Naive thymus-derived CD4-positive, alpha-beta T cell (primary cell): ENCODE measurements around the gene JAKMIP1. TPM values are rescaled to one million over a fixed set of nuclear protein-coding genes. Genes with fewer than 3 reads are reported as not detected.

Source experiments
- ATAC-seq: fragments of 150-1000 bp; cut with Tn5 transposase; 2 replicates; pipeline ENCODE4 v1.10.0; 2021; ENCODE audit warnings: mild to moderate bottlenecking, moderate library complexity
- CTCF ChIA-PET: fragments of 350-600 bp; sonication (Branson Sonifier 250); formaldehyde crosslinking; loops from one replicate; lab custom pipeline; 2021; ENCODE audit warnings: antibody characterized with exemption; lab: Charles Lee
- POLR2A ChIA-PET: fragments of 350-600 bp; sonication (Branson Sonifier 250); formaldehyde crosslinking; loops from one replicate; lab custom pipeline; 2021; ENCODE audit warnings: antibody characterized with exemption, inconsistent platforms; lab: Charles Lee
- DNase-seq, 9 donors: peaks; one replicate each; pipeline versions ENCODE4 v3.0.0 to v3.0.0-alpha.2; 2020 to 2022; ENCODE audit warnings: mixed read lengths in 1 of 9
- H3K27ac ChIP-seq: one replicate; pipeline ENCODE4 v1.7.0; 2013; ENCODE audit warnings: mild to moderate bottlenecking, low read depth, low read length, moderate library complexity
- H3K27me3 ChIP-seq, 2 donors: one replicate each; pipeline ENCODE4 v1.7.0; 2013; ENCODE audit warnings: low read length in 2 of 2, mild to moderate bottlenecking in 2 of 2, moderate library complexity in 2 of 2; ENCODE audit not compliant: control insufficient read depth in 2 of 2, insufficient read depth in 2 of 2
- H3K36me3 ChIP-seq, 3 experiments: 1 replicate in 2 of 3; 2 replicates in 1 of 3; pipeline ENCODE4 v1.7.0; 2013; ENCODE audit warnings: low read length in 3 of 3, mild to moderate bottlenecking in 3 of 3, moderate library complexity in 1 of 3; ENCODE audit not compliant: insufficient read depth in 3 of 3, control insufficient read depth in 2 of 3
- H3K4me1 ChIP-seq, 2 donors: one replicate each; pipeline ENCODE4 v1.7.0; 2013; ENCODE audit warnings: low read length in 2 of 2, mild to moderate bottlenecking in 2 of 2, moderate library complexity in 1 of 2; ENCODE audit not compliant: control insufficient read depth in 2 of 2, insufficient read depth in 2 of 2
- H3K4me3 ChIP-seq: 2 replicates; pipeline ENCODE4 v1.7.0; 2013; ENCODE audit warnings: mild to moderate bottlenecking, low read length
- H3K9me3 ChIP-seq, 3 experiments: 1 replicate in 2 of 3; 2 replicates in 1 of 3; pipeline ENCODE4 v1.7.0; 2013; ENCODE audit warnings: low read length in 3 of 3; ENCODE audit not compliant: control insufficient read depth in 2 of 3
- H3K27ac Mint-ChIP-seq, 9 donors: one replicate each; pipeline ENCODE4 v1.8.0; 2020 to 2022; ENCODE audit warnings: mixed read lengths in 9 of 9, mild to moderate bottlenecking in 8 of 9, moderate library complexity in 5 of 9, inconsistent platforms in 2 of 9
- H3K27me3 Mint-ChIP-seq, 5 donors: one replicate each; pipeline ENCODE4 v1.8.0; 2021 to 2022; ENCODE audit warnings: mixed read lengths in 5 of 5, mild to moderate bottlenecking in 1 of 5
- H3K36me3 Mint-ChIP-seq, 5 donors: one replicate each; pipeline ENCODE4 v1.8.0; 2020 to 2022; ENCODE audit warnings: mixed read lengths in 5 of 5, mild to moderate bottlenecking in 3 of 5, inconsistent platforms in 1 of 5
- H3K4me1 Mint-ChIP-seq, 7 donors: one replicate each; pipeline ENCODE4 v1.8.0; 2020 to 2022; ENCODE audit warnings: mixed read lengths in 7 of 7, mild to moderate bottlenecking in 3 of 7, inconsistent platforms in 1 of 7
- H3K4me3 Mint-ChIP-seq, 10 donors: one replicate each; pipeline ENCODE4 v1.8.0; 2020 to 2022; ENCODE audit warnings: mild to moderate bottlenecking in 10 of 10, mixed read lengths in 10 of 10, moderate library complexity in 6 of 10, inconsistent platforms in 2 of 10
- H3K9me3 Mint-ChIP-seq, 11 donors: one replicate each; pipeline ENCODE4 v1.8.0; 2020 to 2022; ENCODE audit warnings: mixed read lengths in 11 of 11, mild to moderate bottlenecking in 4 of 11, inconsistent platforms in 1 of 11, moderate library complexity in 1 of 11
- intact Hi-C, 2 donors: fragments of 100-400 bp; cut with micrococcal nuclease; formaldehyde crosslinking; loops; one replicate each; pipeline ENCODE4 v1.15.1; 2023
- polyA plus RNA-seq, 2 donors: library from polyadenylated mRNA; unstranded; fragments of 300-500 nt; fragmentation: Illumina TruSeq; gene quantifications; one replicate each; pipeline ENCODE4 v1.2.3, GENCODE V29; 2021
- total RNA-seq, 6 experiments: library from RNA in 5 of 6; stranded (reverse) in 5 of 6; gene quantifications; 1 replicate in 5 of 6; 2 replicates in 1 of 6; pipeline ENCODE4 v1.2.3 and lab custom pipeline; 2021 to 2026

JAKMIP1 gene
- total and polyA plus RNA-seq, 7 experiments from 2014 or later: 0.21 to 15.3 (median 2.4) TPM; not detected in 3

DNA sequence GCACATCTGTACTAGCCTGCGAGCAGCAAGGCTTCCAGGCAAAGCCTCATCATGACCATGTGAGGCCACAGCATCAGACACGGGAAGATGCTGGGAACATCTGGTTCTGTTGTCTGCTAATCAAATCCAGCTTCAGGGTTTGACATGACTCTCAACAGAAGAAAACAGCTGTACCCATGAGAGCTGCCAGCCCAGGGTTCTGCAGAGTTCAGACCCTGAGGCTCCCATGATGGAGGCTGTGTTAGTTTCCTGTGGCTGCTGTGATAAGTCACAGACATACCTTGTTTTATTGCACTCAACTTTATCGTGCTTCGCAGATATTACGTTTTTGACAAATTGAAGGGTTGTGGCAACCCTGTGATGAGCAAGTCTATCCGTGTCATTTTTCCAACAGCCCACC lies 37.5 kb downstream of the JAKMIP1 start:
- POLR2A ChIA-PET: no interaction called here

DNA sequence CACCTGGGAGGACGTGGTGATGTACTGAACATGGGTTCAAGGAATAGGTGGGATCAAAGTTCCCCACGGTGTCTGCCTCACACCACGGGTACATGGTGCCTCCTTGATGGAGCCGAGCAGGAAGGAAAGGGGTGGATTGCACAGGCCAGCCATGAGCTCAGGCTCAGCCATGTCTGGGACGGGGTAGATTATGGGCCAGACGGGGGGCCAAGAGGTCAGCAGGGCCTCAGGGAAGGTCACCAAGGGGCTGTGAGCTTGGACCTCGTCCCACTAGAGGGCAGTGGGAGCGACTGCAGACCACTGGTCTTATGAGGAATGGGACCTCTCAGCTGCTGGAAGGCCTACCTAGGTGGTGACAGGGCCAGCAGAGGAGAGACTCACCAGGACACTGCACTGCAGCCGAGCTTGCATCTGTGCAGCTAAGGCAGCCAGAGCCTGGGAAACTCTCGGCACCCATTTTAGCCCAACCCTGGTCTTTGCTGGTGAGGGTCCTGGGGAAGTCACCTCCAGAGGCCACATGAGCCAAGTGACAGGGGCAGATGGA lies 38.4 kb downstream of the JAKMIP1 start:
- H3K27me3 ChIP-seq: no peaks in the 10 kb centered on the region
- H3K9me3 ChIP-seq: no peaks in the 10 kb centered on the region
- Mint-ChIP-seq H3K4me3 (no peak overlapping the region), H3K27me3 (peaks cover 0 to 27% (median 4%) of the 10 kb centered on the region in 5 donors), H3K36me3 (peaks cover 0 to 33% (median 0%) of the 10 kb centered on the region in 5 donors), H3K4me1 (peaks cover 0 to 12% (median 0%) of the 10 kb centered on the region in 7 donors), H3K27ac (no peak overlapping the region), H3K9me3 (peaks cover 0 to 13% (median 0%) of the 10 kb centered on the region in 11 donors)
- POLR2A ChIA-PET: no interaction called here
- CTCF ChIA-PET: no interaction called here
- no peaks in the 10 kb centered on the region for H3K36me3 ChIP-seq
- ATAC-seq (no peak), DNase-seq (no peak)
- H3K4me1 ChIP-seq: peaks cover 0 to 7% of the 10 kb centered on the region in 2 donors
- H3K27ac ChIP-seq: no peak overlapping the region
- H3K4me3 ChIP-seq: no peak overlapping the region
- intact Hi-C loops: no loop called here

More for the DNA sequence above, 37.5 kb downstream of the JAKMIP1 start:
- Histone ChIP-seq H3K4me1 (peaks cover 0 to 7% of the 10 kb centered on the region in 2 donors), H3K9me3 (no peaks in the 10 kb centered on the region), H3K27me3 (no peaks in the 10 kb centered on the region), H3K4me3 (no peak overlapping the region), H3K36me3 (no peaks in the 10 kb centered on the region), H3K27ac (no peak overlapping the region)
- intact Hi-C loops: no loop called here
- Mint-ChIP-seq H3K4me1 (peaks cover 0 to 21% (median 0%) of the 10 kb centered on the region in 7 donors), H3K27ac (no peak overlapping the region), H3K27me3 (peaks cover 0 to 24% (median 4%) of the 10 kb centered on the region in 5 donors), H3K9me3 (peaks cover 0 to 13% (median 2%) of the 10 kb centered on the region in 11 donors), H3K36me3 (peaks cover 0 to 33% (median 0%) of the 10 kb centered on the region in 5 donors), H3K4me3 (no peak overlapping the region)
- no peak for ATAC-seq
- DNase-seq: no peak
- CTCF ChIA-PET: no interaction called here

DNA sequence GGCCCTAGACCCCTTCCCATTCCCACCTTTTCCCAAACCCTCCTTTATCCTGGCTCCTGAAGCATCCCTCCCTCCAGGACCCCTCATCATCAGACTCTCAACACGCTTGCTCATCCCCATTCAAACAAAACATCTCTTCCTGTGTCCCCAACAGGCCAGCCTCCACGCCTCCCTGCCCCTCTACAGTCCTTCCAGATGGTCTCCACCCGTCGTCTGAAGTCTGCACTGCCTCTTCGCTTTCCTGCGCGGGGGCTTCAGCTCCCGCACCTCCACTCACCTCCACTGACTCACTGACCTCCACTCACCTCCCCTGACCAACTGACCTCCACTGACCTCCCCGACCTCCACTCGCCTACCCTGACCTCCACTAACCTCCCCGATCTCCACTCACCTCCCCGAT lies 39.8 kb downstream of the JAKMIP1 start:
- H3K36me3 ChIP-seq: no peaks in the 10 kb centered on the region
- Mint-ChIP-seq H3K27ac (no peak overlapping the region), H3K4me1 (peaks cover 0 to 12% (median 0%) of the 10 kb centered on the region in 7 donors), H3K4me3 (no peak overlapping the region), H3K27me3 (peaks cover 0 to 29% (median 4%) of the 10 kb centered on the region in 5 donors), H3K9me3 (peaks cover 0 to 13% (median 0%) of the 10 kb centered on the region in 11 donors), H3K36me3 (peaks cover 0 to 29% (median 0%) of the 10 kb centered on the region in 5 donors)
- peaks cover 0 to 7% of the 10 kb centered on the region in 2 donors for H3K4me1 ChIP-seq
- H3K27me3 ChIP-seq: no peaks in the 10 kb centered on the region
- intact Hi-C loops: no loop called here
- peak; percentile 16 for ATAC-seq
- H3K9me3 ChIP-seq: no peaks in the 10 kb centered on the region
- H3K27ac ChIP-seq: no peak overlapping the region
- ChIA-PET CTCF (no interaction called here), POLR2A (no interaction called here)
- DNase-seq: no peak
- no peak overlapping the region for H3K4me3 ChIP-seq

- H3K4me3 Mint-ChIP-seq: no peak overlapping the region
- H3K27me3 Mint-ChIP-seq: peaks cover 0 to 34% (median 4%) of the 10 kb centered on the region in 5 donors
- Histone ChIP-seq H3K27me3 (no peaks in the 10 kb centered on the region), H3K36me3 (no peaks in the 10 kb centered on the region), H3K4me1 (peaks cover 0 to 15% of the 10 kb centered on the region in 2 donors), H3K4me3 (no peak overlapping the region), H3K27ac (no peak overlapping the region), H3K9me3 (no peaks in the 10 kb centered on the region)
- no peak for ATAC-seq
- POLR2A ChIA-PET: no interaction called here
- peaks cover 0 to 4% (median 0%) of the 10 kb centered on the region in 11 donors for H3K9me3 Mint-ChIP-seq
- intact Hi-C loops: no loop called here
- peaks cover 0 to 28% (median 0%) of the 10 kb centered on the region in 7 donors for H3K4me1 Mint-ChIP-seq
- no peak for DNase-seq
- peaks cover 0 to 8% (median 0%) of the 10 kb centered on the region in 5 donors for H3K36me3 Mint-ChIP-seq
- CTCF ChIA-PET: no interaction called here
- no peak overlapping the region for H3K27ac Mint-ChIP-seq
Observed at GRCh38 chr4:6157926-6158325, 42.4 kb downstream of the JAKMIP1 start.

DNA sequence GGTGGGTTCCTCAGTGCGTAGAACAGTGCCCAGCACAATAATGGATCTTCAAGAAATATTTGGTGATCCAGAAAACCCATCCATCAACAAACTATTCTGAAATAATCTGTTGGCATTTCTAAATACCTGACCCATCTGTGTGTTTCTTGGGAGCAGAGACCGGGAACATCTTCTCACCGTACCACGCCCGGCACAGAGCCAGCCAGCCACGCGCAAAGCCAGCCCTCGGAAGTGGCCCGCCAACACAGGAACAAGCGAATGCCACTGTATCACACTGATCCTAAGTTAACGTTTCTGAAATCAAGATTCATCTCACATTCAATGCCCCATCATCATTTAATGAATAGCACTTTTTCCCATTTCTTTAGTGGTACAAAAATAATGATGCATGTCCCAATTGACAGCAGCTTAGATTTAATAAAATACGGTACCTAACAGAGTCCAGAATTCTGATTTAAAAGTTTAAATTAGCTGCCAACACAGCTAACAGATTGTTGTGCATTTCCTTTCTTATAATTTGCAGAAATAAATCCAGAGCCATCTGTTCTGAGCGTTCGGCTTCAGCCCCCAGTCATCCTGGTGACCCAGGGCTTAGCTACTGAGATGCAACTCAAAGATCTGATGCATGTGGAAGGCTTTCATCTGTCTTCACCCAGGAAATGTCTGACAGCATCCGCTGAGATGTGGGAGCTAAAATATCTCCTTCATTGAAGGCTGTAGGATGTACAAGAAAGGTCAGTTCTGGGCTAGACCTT lies 44.2 kb downstream of the JAKMIP1 start:
- Mint-ChIP-seq H3K27me3 (peaks cover 0 to 29% (median 7%) of the 10 kb centered on the region in 5 donors), H3K27ac (no peak overlapping the region), H3K36me3 (peaks cover 0 to 15% (median 0%) of the 10 kb centered on the region in 5 donors), H3K9me3 (peaks cover 0 to 4% (median 0%) of the 10 kb centered on the region in 11 donors), H3K4me1 (peaks cover 0 to 39% (median 0%) of the 10 kb centered on the region in 7 donors), H3K4me3 (no peak overlapping the region)
- no peak overlapping the region for H3K27ac ChIP-seq
- peaks cover 0 to 17% of the 10 kb centered on the region in 2 donors for H3K4me1 ChIP-seq
- no peak for ATAC-seq
- no peaks in the 10 kb centered on the region for H3K9me3 ChIP-seq
- H3K36me3 ChIP-seq: no peaks in the 10 kb centered on the region
- POLR2A ChIA-PET: no interaction called here
- H3K27me3 ChIP-seq: no peaks in the 10 kb centered on the region
- CTCF ChIA-PET: no interaction called here
- intact Hi-C loops: no loop called here
- DNase-seq: no peak
- H3K4me3 ChIP-seq: no peak overlapping the region

- Histone ChIP-seq H3K9me3 (no peaks in the 10 kb centered on the region), H3K27ac (no peak overlapping the region), H3K4me3 (no peak overlapping the region), H3K36me3 (no peaks in the 10 kb centered on the region), H3K4me1 (peaks cover 0 to 9% of the 10 kb centered on the region in 2 donors), H3K27me3 (no peaks in the 10 kb centered on the region)
- H3K4me3 Mint-ChIP-seq: peak overlapping the region in 1 of 10 donors; percentile 39
- intact Hi-C loops: no loop called here
- peaks cover 0 to under 1% (median 0%) of the 10 kb centered on the region in 11 donors for H3K9me3 Mint-ChIP-seq
- ChIA-PET CTCF (no interaction called here), POLR2A (no interaction called here)
- peak overlapping the region in 1 of 9 donors; percentile 53 for H3K27ac Mint-ChIP-seq
- peaks cover 0 to 20% (median 10%) of the 10 kb centered on the region in 5 donors for H3K27me3 Mint-ChIP-seq
- peaks cover 0 to 18% (median 0%) of the 10 kb centered on the region in 5 donors for H3K36me3 Mint-ChIP-seq
- DNase-seq (no peak), ATAC-seq (no peak)
- peaks cover 0 to 41% (median 0%) of the 10 kb centered on the region in 7 donors for H3K4me1 Mint-ChIP-seq
Observed at GRCh38 chr4:6154875-6155274, 45.5 kb downstream of the JAKMIP1 start.
